Measurements from ENCODE around the gene LMBRD2.

- TF ChIP-seq POLR2A (IDR thresholded peaks at IDR 0.05; ENCODE audit: low read depth, low read length) (no peak), JUND (IDR thresholded peaks at IDR 0.05; ENCODE audit: low read depth, low read length) (no peak), CTCF (IDR thresholded peaks at IDR 0.05 in 2 of 3, conservative IDR thresholded peaks at IDR 0.05 in 1 of 3; ENCODE audit: control insufficient read depth in 2 of 3, extremely low read depth in 1 of 3, insufficient read depth in 1 of 3, low read depth in 3 of 3, low read length in 3 of 3) (no peak), SUPT20H (IDR thresholded peaks at IDR 0.05; ENCODE audit: borderline replicate concordance, control insufficient read depth, low read depth, low read length) (no peak), ASH2L (IDR thresholded peaks at IDR 0.05; ENCODE audit: borderline replicate concordance, low read depth) (no peak), JUNB (IDR thresholded peaks at IDR 0.05) (no peak), SPI1 (IDR thresholded peaks at IDR 0.05; ENCODE audit: borderline replicate concordance, insufficient read depth, low read depth, low read length) (no peak), USF2 (IDR thresholded peaks at IDR 0.05; ENCODE audit: borderline replicate concordance, low read depth, low read length) (no peak), EZH2 (IDR thresholded peaks at IDR 0.05; ENCODE audit: borderline replicate concordance, control insufficient read depth, low read depth, low read length) (no peak), ZNF384 (IDR thresholded peaks at IDR 0.05; ENCODE audit: borderline replicate concordance, low read depth, low read length) (no peak)
These were observed 95.3 kb downstream of the LMBRD2 start for GRCh38 chr5:36056422-36056821.
